BJ (cell line): Measurements from ENCODE around the gene FMNL2. TPM values are rescaled to one million over a fixed set of nuclear protein-coding genes. Genes with fewer than 3 reads are reported as not detected.

ENCODE experiments used
- CTCF ChIA-PET: fragments of 350-600 bp; formaldehyde crosslinking; extraction: SDS; loops from one replicate; lab custom pipeline; 2021; ENCODE audit warnings: antibody characterized with exemption, inconsistent platforms; lab: Yijun Ruan, JAX
- POLR2A ChIA-PET: fragments of 300-600 bp; sonication (Branson Sonifier 250); formaldehyde crosslinking; extraction: SDS; loops from one replicate; lab custom pipeline; 2021; ENCODE audit warnings: antibody characterized with exemption; lab: Charles Lee
- DNase-seq: peaks from one replicate; pipeline ENCODE4 v3.0.0-alpha.2; 2011; ENCODE audit warnings: low read depth
- H3K27me3 ChIP-seq: 2 replicates; pipeline ENCODE4 v1.6.0; 2011; ENCODE audit warnings: low read length; ENCODE audit not compliant: control insufficient read depth, insufficient read depth
- H3K36me3 ChIP-seq: 2 replicates; pipeline ENCODE4 v1.5.1; 2011; ENCODE audit warnings: low read length; ENCODE audit not compliant: control insufficient read depth, insufficient read depth
- H3K4me3 ChIP-seq: 2 replicates; pipeline ENCODE4 v1.5.1; 2011; ENCODE audit warnings: low read depth, mild to moderate bottlenecking, control low read depth, low read length
- polyA plus RNA-seq: library from polyadenylated mRNA; depleted of rRNA; stranded (reverse); fragments of >200 nt; gene quantifications from 2 replicates; pipeline ENCODE4 v1.2.3, GENCODE V29; 2011
- TF ChIP-seq, protein P1 (sequence below): IDR thresholded peaks from 2 replicates; pipeline ENCODE4 v1.5.1; 2011; ENCODE audit warnings: low read depth, mild to moderate bottlenecking, control low read depth, inconsistent platforms, low read length, moderate library complexity; ENCODE audit not compliant: insufficient read depth

Gene FMNL2
- polyA plus RNA-seq, 1 experiment: 2.4 TPM

DNA sequence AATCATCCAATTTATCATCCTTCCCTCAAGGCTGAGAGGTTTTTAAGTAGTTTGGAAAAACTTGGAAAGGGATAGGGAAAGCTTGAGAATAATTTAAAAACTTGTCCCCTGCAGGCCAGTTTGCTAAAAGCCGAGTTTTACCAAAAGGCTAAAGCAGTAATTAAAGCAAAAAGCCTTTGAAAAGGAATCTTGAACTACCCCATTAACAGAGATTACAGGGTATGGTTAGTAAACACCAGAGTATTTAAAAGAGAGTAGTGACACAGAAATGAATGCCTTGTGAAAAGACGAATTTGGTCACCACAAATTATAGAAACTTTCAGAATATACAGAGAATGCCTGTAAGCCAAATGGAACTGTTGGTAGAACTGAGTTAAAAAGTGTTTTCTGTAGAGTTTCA lies 85.0 kb downstream of the FMNL2 start:
- POLR2A ChIA-PET: no interaction called here
- CTCF ChIA-PET: interaction anchor here (1.2 kb wide), 1 partner anchor 9 kb away, joined by 4 read pairs; no protein-coding TSS in a partner anchor

DNA sequence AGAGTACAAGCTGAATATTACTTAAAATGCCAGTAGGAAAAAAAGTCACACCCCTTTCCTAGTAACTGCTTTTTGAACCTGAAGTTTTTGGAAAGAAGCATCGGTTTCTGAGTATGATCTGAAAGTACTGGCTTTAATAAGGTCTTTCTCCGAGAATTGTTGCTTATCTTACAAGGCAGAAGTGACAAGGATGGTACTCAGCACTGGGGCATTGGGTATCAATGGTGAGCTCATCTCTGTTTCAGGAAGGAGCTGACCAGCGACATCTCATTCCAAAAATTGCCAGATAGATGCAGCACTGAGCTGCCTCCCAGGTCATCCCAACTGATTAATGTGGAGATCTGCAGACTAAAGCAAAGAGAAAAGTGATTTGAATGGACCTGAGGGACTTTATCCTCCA lies 85.4 kb downstream of the FMNL2 start:
- Histone ChIP-seq H3K27me3 (no peaks in the 10 kb centered on the region), H3K4me3 (no peak overlapping the region), H3K36me3 (no peaks in the 10 kb centered on the region)
- TF ChIP-seq, protein P1, sequence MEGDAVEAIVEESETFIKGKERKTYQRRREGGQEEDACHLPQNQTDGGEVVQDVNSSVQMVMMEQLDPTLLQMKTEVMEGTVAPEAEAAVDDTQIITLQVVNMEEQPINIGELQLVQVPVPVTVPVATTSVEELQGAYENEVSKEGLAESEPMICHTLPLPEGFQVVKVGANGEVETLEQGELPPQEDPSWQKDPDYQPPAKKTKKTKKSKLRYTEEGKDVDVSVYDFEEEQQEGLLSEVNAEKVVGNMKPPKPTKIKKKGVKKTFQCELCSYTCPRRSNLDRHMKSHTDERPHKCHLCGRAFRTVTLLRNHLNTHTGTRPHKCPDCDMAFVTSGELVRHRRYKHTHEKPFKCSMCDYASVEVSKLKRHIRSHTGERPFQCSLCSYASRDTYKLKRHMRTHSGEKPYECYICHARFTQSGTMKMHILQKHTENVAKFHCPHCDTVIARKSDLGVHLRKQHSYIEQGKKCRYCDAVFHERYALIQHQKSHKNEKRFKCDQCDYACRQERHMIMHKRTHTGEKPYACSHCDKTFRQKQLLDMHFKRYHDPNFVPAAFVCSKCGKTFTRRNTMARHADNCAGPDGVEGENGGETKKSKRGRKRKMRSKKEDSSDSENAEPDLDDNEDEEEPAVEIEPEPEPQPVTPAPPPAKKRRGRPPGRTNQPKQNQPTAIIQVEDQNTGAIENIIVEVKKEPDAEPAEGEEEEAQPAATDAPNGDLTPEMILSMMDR: no peak
- no peak for DNase-seq
- ChIA-PET CTCF (no interaction called here), POLR2A (no interaction called here)

More for the DNA sequence above, 85.0 kb downstream of the FMNL2 start:
- Histone ChIP-seq H3K4me3 (no peak overlapping the region), H3K36me3 (no peaks in the 10 kb centered on the region), H3K27me3 (no peaks in the 10 kb centered on the region)
- DNase-seq: no peak
- TF ChIP-seq, protein P1: no peak

DNA sequence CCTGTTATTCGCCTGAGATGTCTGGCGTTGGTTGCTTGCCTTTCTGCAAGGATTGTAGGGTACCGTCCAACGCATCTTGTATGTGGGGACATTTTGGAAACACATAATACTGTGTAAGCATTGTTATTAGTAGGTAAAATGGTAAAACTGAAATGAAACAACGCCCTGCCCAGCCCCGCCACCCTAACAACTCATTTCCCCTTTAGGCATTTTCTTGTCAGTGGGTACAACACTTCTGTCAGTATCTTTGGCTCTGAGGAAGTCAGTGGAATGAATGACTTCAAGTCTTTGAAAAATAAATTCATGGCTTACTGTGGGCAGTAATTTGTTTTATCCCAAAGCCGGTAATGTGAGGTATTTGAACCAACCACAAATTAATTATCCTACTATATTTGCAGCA lies 86.0 kb downstream of the FMNL2 start:
- Histone ChIP-seq H3K4me3 (no peak overlapping the region), H3K27me3 (no peaks in the 10 kb centered on the region), H3K36me3 (no peaks in the 10 kb centered on the region)
- ChIA-PET POLR2A (interaction anchor here (0.7 to 1.0 kb wide), 2 partner anchors 9 to 245 kb away, joined by 3 to 4 read pairs; no protein-coding TSS in a partner anchor), CTCF (interaction anchor here (0.9 kb wide), 1 partner anchor 9 kb away, joined by 4 read pairs; no protein-coding TSS in a partner anchor)
- DNase-seq: no peak
- TF ChIP-seq, protein P1: no peak

DNA sequence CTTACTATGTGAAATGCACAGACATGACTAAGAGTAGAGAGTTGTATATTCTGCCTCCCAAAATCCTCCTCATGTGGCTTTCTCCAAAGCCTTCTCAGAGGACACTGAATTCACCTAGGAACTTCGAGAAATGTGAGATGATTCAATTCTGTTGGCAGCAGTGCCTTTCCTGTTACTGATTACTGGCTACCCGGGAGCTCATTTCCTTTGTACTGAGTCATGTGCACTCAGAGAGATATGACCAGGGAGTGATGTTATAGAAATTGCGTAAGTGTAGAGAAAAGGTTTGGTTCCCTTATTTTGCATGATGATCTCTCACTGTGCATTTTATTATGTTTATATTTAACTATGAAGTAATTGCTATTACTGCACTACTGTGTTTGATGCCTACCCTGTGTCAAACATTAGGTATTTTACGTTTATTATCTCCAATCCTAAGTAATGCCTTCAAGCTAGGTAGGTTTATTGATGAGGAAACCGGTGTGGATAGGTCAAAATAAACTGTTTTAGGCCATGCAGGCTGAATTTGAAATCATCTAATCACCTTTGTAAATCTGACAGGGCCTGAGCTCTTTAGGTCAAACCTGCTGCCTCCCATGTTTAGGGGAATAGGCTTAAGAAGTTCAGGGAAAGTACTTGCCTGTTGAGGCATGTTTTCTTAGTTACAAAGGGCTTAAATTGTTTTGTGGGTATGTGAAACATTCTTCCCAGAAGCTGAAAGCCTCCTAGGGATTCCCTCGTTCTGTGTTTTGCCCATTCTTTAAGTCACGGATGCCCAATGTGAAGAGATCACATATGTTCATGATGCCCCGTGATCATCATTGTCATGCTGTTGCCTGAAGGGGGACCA lies 86.8 kb downstream of the FMNL2 start:
- TF ChIP-seq, protein P1: no peak
- peak; percentile 84 for DNase-seq
- CTCF ChIA-PET: interaction anchor here (0.9 kb wide), 1 partner anchor 10 kb away, joined by 4 read pairs; no protein-coding TSS in a partner anchor
- H3K27me3 ChIP-seq: no peaks in the 10 kb centered on the region
- POLR2A ChIA-PET: interaction anchor here (0.7 to 1.0 kb wide), 2 partner anchors 10 to 246 kb away, joined by 3 to 4 read pairs; no protein-coding TSS in a partner anchor
- no peak overlapping the region for H3K4me3 ChIP-seq
- no peaks in the 10 kb centered on the region for H3K36me3 ChIP-seq

DNA sequence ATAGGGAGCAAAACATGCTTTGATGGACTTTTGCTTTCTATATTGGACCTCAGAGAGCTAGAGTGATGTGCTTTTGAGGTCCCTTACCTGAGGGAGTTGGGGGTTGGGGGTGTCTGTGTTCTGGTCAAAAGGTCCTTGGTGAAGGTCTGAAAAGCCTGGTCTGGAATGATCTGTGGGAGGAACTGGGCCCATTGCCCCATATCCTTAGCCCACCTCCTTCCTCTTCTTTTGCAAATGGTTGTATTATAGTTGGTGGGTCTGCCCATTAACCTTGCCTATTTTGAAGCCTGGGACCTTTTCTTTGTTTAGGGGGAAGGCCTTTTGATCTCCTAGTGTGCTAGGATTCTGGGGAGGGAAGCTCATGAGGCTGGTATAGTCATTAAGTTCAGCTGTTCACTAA lies 88.7 kb downstream of the FMNL2 start:
- ChIA-PET CTCF (no interaction called here), POLR2A (no interaction called here)
- Histone ChIP-seq H3K36me3 (no peaks in the 10 kb centered on the region), H3K27me3 (no peaks in the 10 kb centered on the region), H3K4me3 (no peak overlapping the region)
- no peak for DNase-seq
- TF ChIP-seq, protein P1: no peak
